AG09309 (cell line): Measurements from ENCODE around the gene EMILIN2.

Experiments used
- DNase-seq: peaks from one replicate; pipeline ENCODE4 v3.0.0-alpha.2; 2010; ENCODE audit warnings: low read depth
- H3K4me3 ChIP-seq: 2 replicates; pipeline ENCODE4 v1.5.1; 2011; ENCODE audit warnings: mild to moderate bottlenecking, low read depth, low read length, moderate library complexity; ENCODE audit not compliant: control insufficient read depth
- CTCF ChIP-seq: IDR thresholded peaks from 2 replicates; pipeline ENCODE4 v1.5.1; 2011; ENCODE audit warnings: mild to moderate bottlenecking, low read depth, low read length, inconsistent platforms; ENCODE audit not compliant: insufficient read depth, control insufficient read depth; ENCODE audit errors: missing control alignments

The EMILIN2 gene

GRCh38 chr18:2894131-2894840 lies 47.5 kb downstream of the EMILIN2 start:
- DNase-seq, result no peak
- no peak for TF ChIP-seq CTCF

DNA sequence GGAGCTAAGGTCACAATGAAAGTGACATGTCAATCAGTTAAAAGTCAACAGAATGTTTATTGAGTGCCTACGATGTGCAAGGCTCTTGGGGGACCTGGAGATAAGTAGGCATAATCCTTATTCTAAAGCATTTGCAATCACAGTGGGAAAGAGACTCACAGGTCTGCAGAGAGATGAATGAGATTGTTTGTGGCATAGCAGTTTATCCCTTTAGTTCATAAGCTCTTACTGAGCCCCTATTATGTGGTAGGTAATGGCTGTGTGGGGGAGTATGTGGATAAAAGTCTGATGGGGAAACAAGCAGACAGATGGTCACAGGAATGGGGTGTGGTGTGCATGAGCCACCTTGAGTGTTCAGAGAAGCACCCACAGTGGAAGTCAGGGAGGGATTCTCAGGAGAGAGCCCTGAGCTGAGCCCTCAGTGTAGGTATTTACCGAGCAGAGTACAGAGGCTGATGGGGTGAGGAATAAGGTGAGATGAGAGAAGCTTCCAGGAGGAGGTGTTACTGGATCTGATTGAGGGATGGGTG lies 48.1 kb downstream of the EMILIN2 start:
- no peak for TF ChIP-seq CTCF
- H3K4me3 ChIP-seq, result no peak overlapping the region
- DNase-seq, result no peak

More at GRCh38 chr18:2894131-2894840, 47.5 kb downstream of the EMILIN2 start:
- H3K4me3 ChIP-seq, result no peak overlapping the region

- H3K4me3 ChIP-seq, result no peak overlapping the region
- DNase-seq, result no peak
- TF ChIP-seq CTCF, result no peak
These were observed 48.6 kb downstream of the EMILIN2 start for GRCh38 chr18:2895391-2895790.

DNA sequence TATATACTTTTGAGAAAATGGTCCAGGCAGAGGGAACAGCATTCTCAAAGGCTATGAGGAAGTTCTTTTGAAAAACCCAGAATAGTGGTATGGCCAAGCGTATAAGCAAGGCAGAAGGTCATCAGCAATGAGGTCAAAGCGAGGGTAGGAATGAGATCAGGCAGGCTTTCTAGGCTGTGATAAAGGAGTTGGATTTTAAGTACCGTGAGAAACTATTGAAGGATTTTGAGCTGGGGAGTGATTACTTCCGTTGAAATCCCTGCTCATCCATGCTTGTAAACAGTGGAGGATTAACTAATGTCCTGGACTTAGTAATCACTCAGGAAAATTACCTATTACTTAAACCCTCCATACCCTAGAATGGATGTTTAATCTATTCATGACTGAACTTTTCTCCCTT lies 50.2 kb downstream of the EMILIN2 start:
- no peak for TF ChIP-seq CTCF
- no peak for DNase-seq
- H3K4me3 ChIP-seq, result no peak overlapping the region

GRCh38 chr18:2897448-2898185 lies 50.8 kb downstream of the EMILIN2 start:
- DNase-seq, result no peak
- no peak overlapping the region for H3K4me3 ChIP-seq
- TF ChIP-seq CTCF, result no peak

GRCh38 chr18:2898186-2898640 lies 51.4 kb downstream of the EMILIN2 start:
- TF ChIP-seq CTCF, result no peak
- no peak for DNase-seq

More at GRCh38 chr18:2898186-2898640, 51.4 kb downstream of the EMILIN2 start:
- H3K4me3 ChIP-seq, result no peak overlapping the region
